Astrocyte (in vitro differentiated cells and primary cell): ENCODE results near the gene NUAK2. TPM values are rescaled to one million over a fixed set of nuclear protein-coding genes. Genes with fewer than 3 reads are reported as not detected.

Experiments
- DNase-seq: peaks from one replicate; pipeline ENCODE4 v3.0.0-alpha.2; 2010; ENCODE audit warnings: low read depth
- FAIRE-seq: peaks from 2 replicates; lab custom pipeline; 2011; peaks lifted over from hg19 to GRCh38; lab: Jason Lieb, UNC
- H2AFZ ChIP-seq: 2 replicates; pipeline ENCODE4 v1.6.0; 2012; ENCODE audit warnings: low read depth, low read length, inconsistent platforms
- H3K27ac ChIP-seq: 2 replicates; pipeline ENCODE4 v1.5.1; 2011; ENCODE audit warnings: low read depth, low read length, inconsistent platforms
- H3K27me3 ChIP-seq: 2 replicates; pipeline ENCODE4 v1.6.0; 2011; ENCODE audit warnings: low read length, inconsistent platforms; ENCODE audit not compliant: insufficient read depth
- H3K36me3 ChIP-seq: 2 replicates; pipeline ENCODE4 v1.5.1; 2011; ENCODE audit warnings: low read length, inconsistent platforms; ENCODE audit not compliant: insufficient read depth
- H3K4me1 ChIP-seq: 2 replicates; pipeline ENCODE4 v1.5.1; 2011; ENCODE audit warnings: low read length, inconsistent platforms; ENCODE audit not compliant: insufficient read depth
- H3K4me2 ChIP-seq: 2 replicates; pipeline ENCODE4 v1.6.0; 2012; ENCODE audit warnings: low read length, inconsistent platforms
- H3K4me3 ChIP-seq: 2 replicates; pipeline ENCODE4 v1.5.1; 2011; ENCODE audit warnings: low read depth, mild to moderate bottlenecking, low read length, inconsistent platforms; ENCODE audit not compliant: insufficient read depth
- H3K79me2 ChIP-seq: 2 replicates; pipeline ENCODE4 v1.6.0; 2012; ENCODE audit warnings: mild to moderate bottlenecking, low read length, inconsistent platforms; ENCODE audit not compliant: insufficient read depth
- H3K9ac ChIP-seq: 2 replicates; pipeline ENCODE4 v1.6.0; 2012; ENCODE audit warnings: mild to moderate bottlenecking, low read length, inconsistent platforms
- H3K9me3 ChIP-seq: 2 replicates; pipeline ENCODE4 v1.5.1; 2012; ENCODE audit warnings: low read depth, mild to moderate bottlenecking, low read length, inconsistent platforms; ENCODE audit not compliant: insufficient read depth
- H4K20me1 ChIP-seq: 2 replicates; pipeline ENCODE4 v1.6.0; 2012; ENCODE audit warnings: low read length, inconsistent platforms; ENCODE audit not compliant: insufficient read depth
- H3K27ac Mint-ChIP-seq: one replicate; pipeline ENCODE4 v1.8.0; 2021; ENCODE audit warnings: mild to moderate bottlenecking, mixed read lengths; ENCODE audit not compliant: unreplicated experiment
- H3K27me3 Mint-ChIP-seq: one replicate; pipeline ENCODE4 v1.8.0; 2021; ENCODE audit warnings: low read depth, mixed read lengths; ENCODE audit not compliant: unreplicated experiment
- H3K36me3 Mint-ChIP-seq: one replicate; pipeline ENCODE4 v1.8.0; 2021; ENCODE audit warnings: low read depth, mixed read lengths; ENCODE audit not compliant: unreplicated experiment
- H3K4me1 Mint-ChIP-seq: one replicate; pipeline ENCODE4 v1.8.0; 2021; ENCODE audit warnings: low read depth, mixed read lengths; ENCODE audit not compliant: unreplicated experiment
- H3K4me3 Mint-ChIP-seq: one replicate; pipeline ENCODE4 v1.8.0; 2021; ENCODE audit warnings: mild to moderate bottlenecking, moderate library complexity, mixed read lengths; ENCODE audit not compliant: unreplicated experiment
- H3K9me3 Mint-ChIP-seq: one replicate; pipeline ENCODE4 v1.8.0; 2021; ENCODE audit warnings: mild to moderate bottlenecking, mixed read lengths; ENCODE audit not compliant: unreplicated experiment
- CTCF ChIP-seq: IDR thresholded peaks from 2 replicates; pipeline ENCODE4 v1.5.1; 2011; ENCODE audit warnings: low read depth, mild to moderate bottlenecking, inconsistent platforms, low read length, moderate library complexity; ENCODE audit not compliant: insufficient read depth
- EZH2 ChIP-seq: IDR thresholded peaks from 2 replicates; pipeline ENCODE4 v1.6.1; 2012; ENCODE audit warnings: mild to moderate bottlenecking, low read length, inconsistent platforms; ENCODE audit not compliant: insufficient read depth
- total RNA-seq: library from RNA; stranded (reverse); gene quantifications from 2 replicates; pipeline ENCODE4 v1.2.1, GENCODE V29; 2021

Gene NUAK2
- total RNA-seq, 1 donor from 2014 or later: 49.4 TPM

- TF ChIP-seq EZH2: no peak
- TF ChIP-seq CTCF: no peak
- DNase-seq (no peak), FAIRE-seq (no peak)
- Histone ChIP-seq H3K36me3 (no peaks in the 10 kb centered on the region), H2AFZ (no peak overlapping the region), H3K79me2 (no peaks in the 10 kb centered on the region), H3K4me3 (no peak overlapping the region), H3K9ac (peak overlapping the region; percentile 6), H3K9me3 (no peaks in the 10 kb centered on the region), H3K27me3 (no peaks in the 10 kb centered on the region), H3K4me2 (peak overlapping the region; percentile 50), H4K20me1 (peaks cover 3% of the 10 kb centered on the region), H3K4me1 (peaks cover 19% of the 10 kb centered on the region), H3K27ac (no peak overlapping the region)
- peaks cover 17% of the 10 kb centered on the region for H3K4me1 Mint-ChIP-seq
- peaks cover 12% of the 10 kb centered on the region for H3K36me3 Mint-ChIP-seq
- no peak overlapping the region for H3K4me3 Mint-ChIP-seq
- H3K9me3 Mint-ChIP-seq: no peaks in the 10 kb centered on the region
- no peaks in the 10 kb centered on the region for H3K27me3 Mint-ChIP-seq
- H3K27ac Mint-ChIP-seq: no peak overlapping the region
These were observed 51.3 kb downstream of the NUAK2 start for GRCh38 chr1:205270271-205270670.

GRCh38 chr1:205269711-205270110, 51.8 kb downstream of the NUAK2 start:
- Mint-ChIP-seq H3K4me1 (peaks cover 14% of the 10 kb centered on the region), H3K27me3 (no peaks in the 10 kb centered on the region), H3K4me3 (no peak overlapping the region), H3K36me3 (peaks cover 12% of the 10 kb centered on the region), H3K27ac (no peak overlapping the region), H3K9me3 (no peaks in the 10 kb centered on the region)
- Histone ChIP-seq H3K27ac (no peak overlapping the region), H3K9ac (no peak overlapping the region), H3K79me2 (no peaks in the 10 kb centered on the region), H3K4me1 (peaks cover 19% of the 10 kb centered on the region), H3K9me3 (no peaks in the 10 kb centered on the region), H2AFZ (no peak overlapping the region), H4K20me1 (peaks cover 3% of the 10 kb centered on the region), H3K27me3 (no peaks in the 10 kb centered on the region), H3K4me2 (no peak overlapping the region), H3K4me3 (no peak overlapping the region), H3K36me3 (no peaks in the 10 kb centered on the region)
- DNase-seq (no peak), FAIRE-seq (no peak)
- TF ChIP-seq EZH2 (no peak), CTCF (no peak)

GRCh38 chr1:205268846-205269680, 52.5 kb downstream of the NUAK2 start:
- no peaks in the 10 kb centered on the region for H3K9me3 ChIP-seq
- peaks cover 3% of the 10 kb centered on the region for H4K20me1 ChIP-seq
- Mint-ChIP-seq H3K27me3 (no peaks in the 10 kb centered on the region), H3K27ac (no peak overlapping the region), H3K9me3 (no peaks in the 10 kb centered on the region), H3K4me1 (peaks cover 11% of the 10 kb centered on the region), H3K4me3 (no peak overlapping the region), H3K36me3 (peaks cover 12% of the 10 kb centered on the region)
- no peak overlapping the region for H3K27ac ChIP-seq
- no peak overlapping the region for H2AFZ ChIP-seq
- no peaks in the 10 kb centered on the region for H3K79me2 ChIP-seq
- H3K4me3 ChIP-seq: no peak overlapping the region
- H3K9ac ChIP-seq: no peak overlapping the region
- H3K4me1 ChIP-seq: peaks cover 14% of the 10 kb centered on the region
- DNase-seq (no peak), FAIRE-seq (no peak)
- H3K27me3 ChIP-seq: no peaks in the 10 kb centered on the region
- no peak for TF ChIP-seq EZH2
- TF ChIP-seq CTCF: no peak
- H3K4me2 ChIP-seq: no peak overlapping the region
- H3K36me3 ChIP-seq: no peaks in the 10 kb centered on the region
